Measurements from ENCODE around the gene GATB. TPM values are rescaled to one million over a fixed set of nuclear protein-coding genes. Genes with fewer than 3 reads are reported as not detected.

Gene GATB
- total RNA-seq, 4 donors from 2014 or later, result 11.4 to 34.5 (median 21.5) TPM

DNA sequence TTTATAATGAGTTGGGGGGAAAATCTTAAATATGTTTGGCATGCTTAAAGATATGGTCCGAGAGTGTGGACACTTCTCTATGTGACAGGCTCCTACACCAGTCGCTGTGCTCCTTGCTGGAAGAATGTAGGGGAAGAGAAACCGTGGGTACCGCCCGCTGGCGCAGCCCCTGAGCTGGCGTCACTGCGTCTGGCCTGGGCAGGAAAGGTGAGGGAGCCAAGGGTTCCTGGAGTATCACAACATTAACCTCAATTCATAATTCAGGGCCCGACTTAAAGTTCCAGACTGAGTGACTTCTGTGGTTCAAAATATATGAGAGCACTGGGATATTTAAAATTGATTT is 95.1 kb downstream of the GATB start:
- no peak for ATAC-seq (ENCODE audit: low FRiP score)
- TF ChIP-seq, protein P1, sequence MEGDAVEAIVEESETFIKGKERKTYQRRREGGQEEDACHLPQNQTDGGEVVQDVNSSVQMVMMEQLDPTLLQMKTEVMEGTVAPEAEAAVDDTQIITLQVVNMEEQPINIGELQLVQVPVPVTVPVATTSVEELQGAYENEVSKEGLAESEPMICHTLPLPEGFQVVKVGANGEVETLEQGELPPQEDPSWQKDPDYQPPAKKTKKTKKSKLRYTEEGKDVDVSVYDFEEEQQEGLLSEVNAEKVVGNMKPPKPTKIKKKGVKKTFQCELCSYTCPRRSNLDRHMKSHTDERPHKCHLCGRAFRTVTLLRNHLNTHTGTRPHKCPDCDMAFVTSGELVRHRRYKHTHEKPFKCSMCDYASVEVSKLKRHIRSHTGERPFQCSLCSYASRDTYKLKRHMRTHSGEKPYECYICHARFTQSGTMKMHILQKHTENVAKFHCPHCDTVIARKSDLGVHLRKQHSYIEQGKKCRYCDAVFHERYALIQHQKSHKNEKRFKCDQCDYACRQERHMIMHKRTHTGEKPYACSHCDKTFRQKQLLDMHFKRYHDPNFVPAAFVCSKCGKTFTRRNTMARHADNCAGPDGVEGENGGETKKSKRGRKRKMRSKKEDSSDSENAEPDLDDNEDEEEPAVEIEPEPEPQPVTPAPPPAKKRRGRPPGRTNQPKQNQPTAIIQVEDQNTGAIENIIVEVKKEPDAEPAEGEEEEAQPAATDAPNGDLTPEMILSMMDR (IDR thresholded peaks at IDR 0.05), result no peak
- DNase-seq (ENCODE audit: low spot score), result no peak

DNA sequence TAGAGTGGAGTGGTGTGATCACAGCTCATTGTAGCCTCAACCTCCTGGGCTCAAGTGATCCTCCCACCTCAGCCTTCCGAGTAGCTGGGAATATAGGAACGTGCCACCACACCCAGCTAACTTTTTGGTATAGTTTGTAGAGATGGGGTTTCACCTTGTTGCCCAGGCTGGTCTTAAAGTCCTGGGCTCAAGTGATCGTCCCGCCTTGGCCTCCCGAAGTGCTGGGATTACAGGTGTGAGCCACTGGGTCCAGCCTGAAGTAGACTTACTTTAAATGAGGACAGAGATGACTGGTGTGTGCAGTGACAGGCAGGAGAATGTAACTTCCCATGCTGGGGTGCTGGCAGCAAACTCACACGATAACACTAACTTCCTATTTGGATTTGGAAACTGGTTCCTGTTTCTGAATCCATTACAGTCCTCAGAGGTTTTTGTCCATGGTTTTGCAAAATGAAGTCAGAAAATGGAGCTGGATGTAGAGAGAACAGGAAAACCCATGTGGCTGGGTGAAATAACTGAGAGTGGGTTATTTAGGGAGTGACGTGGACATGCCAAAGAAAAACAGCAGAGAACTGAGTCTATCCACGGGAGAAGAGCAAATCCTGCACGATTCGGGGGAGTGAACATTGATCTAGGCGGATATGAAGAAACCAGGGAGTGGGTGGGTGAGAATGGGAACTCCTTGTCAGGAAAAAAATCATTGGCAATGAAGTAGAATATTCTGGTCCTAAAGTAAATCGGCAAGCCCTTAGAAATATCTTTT is 95.6 kb downstream of the GATB start:
- TF ChIP-seq, protein P1 (IDR thresholded peaks at IDR 0.05), result no peak
- ATAC-seq (ENCODE audit: low FRiP score), result no peak

DNA sequence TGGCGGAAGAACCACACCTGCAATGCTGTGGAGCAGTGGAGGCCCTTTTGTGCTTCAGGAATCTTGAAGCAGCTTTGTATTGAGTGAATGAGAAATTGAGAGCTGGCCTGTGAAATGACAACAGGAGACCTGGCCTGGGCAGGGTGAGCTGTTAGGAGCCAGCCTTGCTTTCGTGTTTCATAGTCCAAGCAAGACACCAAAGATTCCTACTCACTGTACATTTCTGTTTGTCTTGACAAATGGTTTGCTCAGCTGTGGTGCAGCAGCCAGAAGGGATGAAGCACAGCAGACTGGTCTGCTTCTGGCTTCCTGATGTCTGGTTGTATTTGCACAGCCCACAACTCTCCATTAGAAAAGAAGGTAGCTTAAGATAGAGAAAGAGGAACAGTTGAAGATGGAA is 96.5 kb downstream of the GATB start:
- ATAC-seq (ENCODE audit: low FRiP score) (no peak), DNase-seq (ENCODE audit: low spot score) (no peak)
- TF ChIP-seq, protein P1 (IDR thresholded peaks at IDR 0.05), result no peak

More for the DNA sequence above, 95.6 kb downstream of the GATB start:
- DNase-seq (ENCODE audit: low spot score), result no peak

DNA sequence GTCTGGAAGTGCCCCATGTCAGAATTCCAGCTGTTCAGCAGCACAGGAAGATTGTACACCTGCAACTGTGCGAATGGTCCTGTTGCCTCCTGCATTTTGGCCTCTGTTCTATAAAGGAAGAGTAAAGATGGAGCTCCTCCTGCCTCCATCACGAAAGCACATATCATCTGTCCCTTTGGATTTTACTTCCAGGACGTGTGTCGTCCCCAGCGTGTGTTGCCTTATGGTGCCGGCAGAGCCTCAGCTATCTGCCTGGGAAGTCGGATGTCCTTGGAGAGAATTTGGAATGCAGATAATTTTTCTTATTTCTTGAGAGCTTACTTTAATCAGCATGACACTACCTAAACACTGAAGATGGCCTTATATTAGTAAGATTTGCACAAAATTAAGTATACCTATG is 97.7 kb downstream of the GATB start:
- no peak for ATAC-seq (ENCODE audit: low FRiP score)
- no peak for DNase-seq (ENCODE audit: low spot score)

DNA sequence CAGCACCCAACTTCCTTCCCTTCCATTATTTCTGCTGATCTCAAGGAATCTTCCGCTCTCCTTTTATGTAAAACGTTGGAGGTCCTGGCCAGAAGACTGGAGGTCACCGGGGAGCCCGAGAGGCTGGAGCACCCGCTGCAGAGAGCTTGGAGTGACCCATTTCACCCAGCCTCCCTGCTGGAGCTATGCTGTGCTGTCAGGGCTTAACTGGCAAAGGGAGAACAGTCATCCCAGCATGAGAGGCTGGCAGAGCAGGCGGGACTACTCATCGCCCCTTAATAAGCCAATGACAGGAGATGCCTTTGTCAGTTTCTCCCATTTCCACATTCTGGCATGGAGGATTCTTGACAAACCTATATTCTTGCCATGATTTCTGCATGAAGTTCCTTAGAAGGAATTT is 98.9 kb downstream of the GATB start:
- TF ChIP-seq, protein P1 (IDR thresholded peaks at IDR 0.05), result no peak
- ATAC-seq (ENCODE audit: low FRiP score) (no peak), DNase-seq (ENCODE audit: low spot score) (no peak)

More for the DNA sequence above, 97.7 kb downstream of the GATB start:
- TF ChIP-seq, protein P1 (IDR thresholded peaks at IDR 0.05), result no peak

DNA sequence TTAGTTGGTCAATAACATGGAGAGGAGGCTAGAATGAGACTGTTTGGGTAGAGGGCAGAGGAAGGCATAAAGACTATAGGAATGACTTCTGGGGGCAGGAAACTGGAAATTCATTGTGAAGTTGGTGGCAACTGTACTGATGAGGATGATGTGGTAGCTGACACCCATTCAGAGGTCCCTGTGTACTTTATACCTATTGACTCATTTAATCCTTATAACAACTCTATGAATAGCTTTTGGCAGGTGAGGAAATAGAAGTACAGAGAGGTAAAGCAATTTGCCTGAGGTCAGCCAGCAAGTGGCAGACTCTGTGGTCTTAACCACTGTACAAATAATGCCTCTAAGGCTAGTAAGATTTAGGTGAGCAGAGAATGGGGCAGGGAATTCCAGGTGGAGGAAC is 100.1 kb downstream of the GATB start:
- ATAC-seq (ENCODE audit: low FRiP score) (no peak), DNase-seq (ENCODE audit: low spot score) (no peak)
- TF ChIP-seq, protein P1 (IDR thresholded peaks at IDR 0.05), result no peak

All from omental fat pad (tissue), 4 donors.